GM18951 (cell line): ENCODE measurements around the gene KRTAP5-11.
"Not testable (repeated sequence)": the region's sequence is repeated elsewhere in the genome, so short reads cannot be mapped to it uniquely, and the experiment has no call there.

Experiments used
- POLR2A ChIP-seq: IDR thresholded peaks from 4 replicates; pipeline ENCODE4 v1.6.1; 2011; ENCODE audit warnings: mild to moderate bottlenecking; ENCODE audit not compliant: insufficient read length, insufficient read depth; ENCODE audit errors: extremely low read depth
- in situ Hi-C: fragments of 300-500 bp; cut with MboI; formaldehyde crosslinking; loops from one replicate; pipeline ENCODE4 v1.12.0; 2022; ENCODE audit warnings: low sequenced_read_pairs, mixed read lengths, inconsistent platforms; ENCODE audit not compliant: unreplicated experiment

The KRTAP5-11 gene, protein sequence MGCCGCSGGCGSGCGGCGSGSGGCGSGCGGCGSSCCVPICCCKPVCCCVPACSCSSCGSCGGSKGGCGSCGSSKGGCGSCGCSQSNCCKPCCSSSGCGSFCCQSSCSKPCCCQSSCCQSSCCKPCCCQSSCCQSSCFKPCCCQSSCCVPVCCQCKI

DNA sequence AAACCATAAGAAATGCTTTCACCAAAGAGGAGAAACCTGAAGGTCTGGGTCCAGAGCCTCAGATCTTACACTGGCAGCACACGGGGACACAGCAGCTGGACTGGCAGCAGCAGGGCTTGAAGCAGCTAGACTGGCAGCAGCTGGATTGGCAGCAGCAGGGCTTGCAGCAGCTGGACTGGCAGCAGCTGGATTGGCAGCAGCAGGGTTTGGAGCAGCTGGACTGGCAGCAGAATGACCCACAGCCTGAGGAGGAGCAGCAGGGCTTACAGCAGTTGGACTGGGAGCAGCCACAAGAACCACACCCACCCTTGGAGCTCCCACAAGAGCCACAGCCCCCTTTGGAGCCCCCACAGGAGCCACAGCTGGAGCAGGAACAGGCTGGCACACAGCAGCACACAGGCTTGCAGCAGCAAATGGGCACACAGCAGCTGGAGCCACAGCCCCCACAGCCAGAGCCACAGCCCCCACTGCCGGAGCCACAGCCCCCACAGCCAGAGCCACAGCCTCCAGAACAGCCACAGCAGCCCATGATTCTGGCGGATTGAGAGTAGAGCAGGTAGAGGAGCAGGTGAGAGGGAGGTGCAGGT lies at the start of gene KRTAP5-11:
TSS of gene KRTAP5-11 (minus strand) at position 567 of the 587 bp plus-strand sequence. CDS start at position 529, 38 bp downstream.
- in situ Hi-C loops, result no loop called here
- no peak for TF ChIP-seq POLR2A

DNA sequence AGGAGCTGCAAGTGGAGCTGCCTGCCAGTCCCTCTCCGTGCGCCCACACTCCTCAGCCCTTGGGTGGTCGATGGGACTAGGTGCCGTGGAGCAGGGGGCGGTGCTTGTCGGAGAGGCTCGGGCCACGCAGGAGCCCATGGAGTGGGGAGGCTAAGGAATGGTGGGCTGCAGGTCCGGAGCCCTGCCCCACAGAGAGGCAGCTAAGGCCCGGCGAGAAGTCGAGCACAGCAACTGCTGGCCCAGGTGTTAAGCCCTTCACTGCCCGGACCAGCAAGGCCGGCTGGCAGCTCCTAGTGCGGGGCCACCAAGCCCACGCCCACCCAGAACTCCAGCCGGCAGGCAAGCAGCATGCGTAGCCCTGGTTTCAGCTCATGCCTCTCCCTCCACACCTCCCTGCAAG lies 48.9 kb upstream of the KRTAP5-11 start:
- in situ Hi-C loops, result not testable (repeated sequence)

DNA sequence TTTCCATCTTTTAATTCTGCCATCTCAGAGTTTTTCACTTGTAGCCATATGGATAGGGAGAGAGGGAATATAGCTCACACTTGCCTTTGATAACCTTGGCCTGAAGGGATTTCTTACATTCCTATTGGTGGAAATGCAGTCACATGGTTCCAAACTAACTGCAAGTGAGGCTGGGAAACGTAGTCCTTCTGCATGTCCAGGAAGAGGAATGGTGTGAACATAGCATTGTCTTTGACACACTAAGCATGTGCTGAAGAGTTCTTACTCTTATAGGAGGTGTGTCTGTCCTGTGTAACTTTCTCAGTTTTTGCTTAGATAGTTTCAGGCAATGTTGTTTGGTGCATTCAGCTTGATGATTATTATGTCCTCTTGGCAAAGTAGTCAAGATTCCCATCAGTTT lies 47.4 kb upstream of the KRTAP5-11 start:
- in situ Hi-C loops, result not testable (repeated sequence)

DNA sequence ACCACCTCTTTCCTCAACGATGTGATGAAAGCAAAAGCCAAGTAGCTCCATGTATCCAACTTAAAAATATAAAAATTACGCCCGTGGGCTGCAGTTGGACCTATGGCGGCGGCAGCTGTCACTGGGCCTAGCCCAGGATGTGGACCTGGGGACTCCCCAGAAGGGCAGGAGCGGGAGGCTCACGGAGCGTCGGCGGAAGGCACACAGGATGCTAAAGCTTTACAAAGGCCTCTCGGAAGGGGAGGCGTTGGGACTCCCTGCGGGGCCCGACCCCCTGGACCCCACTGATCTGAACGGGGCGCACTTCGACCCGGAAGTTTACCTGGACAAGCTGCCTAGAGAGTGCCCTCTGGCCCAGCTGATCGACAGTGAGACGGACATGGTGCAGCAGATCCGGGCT lies 46.3 kb upstream of the KRTAP5-11 start:
- in situ Hi-C loops, result not testable (repeated sequence)

DNA sequence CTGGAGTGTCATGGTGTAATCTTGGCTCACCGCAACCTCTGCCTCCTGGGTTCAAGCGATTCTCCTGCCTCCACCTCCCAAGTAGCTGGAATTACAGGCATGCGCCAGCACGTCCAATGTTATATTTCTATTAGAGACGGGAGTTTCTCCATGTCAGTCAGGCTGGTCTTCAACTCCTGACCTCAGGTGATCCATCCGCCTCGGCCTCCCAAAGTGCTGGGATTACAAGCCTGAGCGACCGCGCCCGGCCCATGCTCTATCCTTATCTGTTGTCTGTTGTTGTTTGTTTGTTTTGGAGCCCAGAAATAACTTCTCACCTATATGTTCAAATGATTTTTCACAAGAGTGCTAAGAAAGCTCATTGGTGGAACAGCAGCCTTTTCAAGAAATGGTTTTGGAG lies 40.6 kb upstream of the KRTAP5-11 start:
- in situ Hi-C loops, result loop anchor here (25.0 kb wide), 1 partner anchor 114 kb away; no protein-coding TSS in a partner anchor

DNA sequence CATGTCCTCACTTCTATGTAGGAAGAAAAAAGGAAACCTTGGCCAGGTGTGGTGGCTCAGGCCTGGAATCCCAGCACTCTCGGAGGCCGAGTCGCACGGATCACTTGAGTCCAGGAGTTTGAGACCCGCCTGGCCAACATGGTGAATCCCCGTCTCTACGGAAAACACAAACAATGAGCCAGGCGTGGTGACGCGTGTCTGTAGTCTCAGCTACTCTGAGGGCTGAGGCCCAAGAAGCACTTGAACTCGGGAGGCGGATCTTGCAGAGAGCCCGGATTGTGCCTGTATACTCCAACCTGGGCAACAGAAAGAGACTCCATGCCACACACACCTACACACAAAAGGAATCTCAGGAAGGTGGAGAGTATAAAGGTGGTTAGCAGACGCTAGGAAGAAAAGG lies 39.9 kb upstream of the KRTAP5-11 start:
- in situ Hi-C loops, result loop anchor here (25.0 kb wide), 1 partner anchor 115 kb away; no protein-coding TSS in a partner anchor

DNA sequence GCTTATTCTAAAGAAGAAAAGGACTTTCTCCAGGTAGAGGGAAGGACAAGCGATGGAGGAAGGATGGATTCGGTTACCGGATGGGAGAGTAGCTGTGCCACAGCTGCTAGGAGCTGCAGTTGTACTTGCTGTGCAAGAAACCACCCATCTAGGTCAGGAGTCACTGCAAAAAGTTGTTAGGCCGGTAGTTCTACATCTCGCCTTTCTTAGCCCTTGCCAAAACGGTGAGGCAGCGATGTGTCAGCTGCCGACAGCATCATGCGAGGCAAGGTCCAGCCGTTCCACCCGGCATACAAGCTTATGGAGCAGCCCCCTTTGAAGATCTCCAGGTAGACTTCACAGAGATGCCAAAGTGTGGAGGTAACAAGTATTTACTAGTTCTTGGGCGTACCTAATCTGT lies 32.3 kb upstream of the KRTAP5-11 start:
- in situ Hi-C loops, result loop anchor here (25.0 kb wide), 1 partner anchor 122 kb away; no protein-coding TSS in a partner anchor

DNA sequence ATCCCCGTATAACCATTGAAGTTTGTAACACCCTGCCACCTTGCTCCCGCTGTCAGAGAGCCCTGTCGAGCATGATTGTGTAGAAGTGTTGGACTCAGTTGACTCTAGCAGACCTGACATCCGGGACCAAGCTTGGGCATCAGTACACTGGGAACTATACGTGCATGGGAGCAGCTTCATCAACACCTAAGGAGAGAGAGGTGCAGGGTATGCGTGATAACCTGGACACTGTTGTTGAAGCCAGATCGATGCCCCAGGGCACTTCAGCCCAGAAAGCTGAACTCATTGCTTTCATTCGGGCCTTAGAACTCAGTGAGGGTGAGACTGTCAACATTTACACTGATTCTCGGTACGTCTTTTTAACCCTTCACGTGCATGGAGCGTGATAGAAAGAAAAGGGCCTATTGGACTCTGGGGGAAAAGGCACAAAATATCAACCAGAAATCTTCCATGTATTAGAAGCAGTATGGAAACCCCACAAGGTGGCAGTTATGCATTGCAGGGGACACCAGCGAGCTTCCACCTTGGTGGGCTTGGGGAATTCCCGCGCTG lies 31.8 kb upstream of the KRTAP5-11 start:
- in situ Hi-C loops, result loop anchor here (25.0 kb wide), 1 partner anchor 123 kb away; no protein-coding TSS in a partner anchor

DNA sequence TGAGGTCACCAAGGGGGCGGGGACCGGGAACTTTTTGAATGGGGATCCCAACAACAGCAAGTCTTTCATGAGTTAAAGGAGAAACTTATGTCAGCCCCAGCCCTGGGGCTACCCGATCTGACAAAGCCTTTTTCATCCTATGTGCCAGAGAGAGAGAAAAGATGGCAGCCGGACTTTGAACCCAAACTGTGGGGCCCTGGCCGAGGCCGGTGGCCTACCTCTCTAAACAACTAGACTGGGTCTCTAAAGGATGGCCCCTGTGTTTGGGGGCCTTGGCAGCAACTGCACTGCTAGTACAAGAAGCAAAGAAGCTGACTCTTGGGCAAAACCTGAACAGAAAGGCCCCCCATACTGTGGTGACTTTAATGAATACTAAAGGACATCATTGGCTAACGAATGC lies 31.3 kb upstream of the KRTAP5-11 start:
- in situ Hi-C loops, result loop anchor here (25.0 kb wide), 1 partner anchor 123 kb away; no protein-coding TSS in a partner anchor

DNA sequence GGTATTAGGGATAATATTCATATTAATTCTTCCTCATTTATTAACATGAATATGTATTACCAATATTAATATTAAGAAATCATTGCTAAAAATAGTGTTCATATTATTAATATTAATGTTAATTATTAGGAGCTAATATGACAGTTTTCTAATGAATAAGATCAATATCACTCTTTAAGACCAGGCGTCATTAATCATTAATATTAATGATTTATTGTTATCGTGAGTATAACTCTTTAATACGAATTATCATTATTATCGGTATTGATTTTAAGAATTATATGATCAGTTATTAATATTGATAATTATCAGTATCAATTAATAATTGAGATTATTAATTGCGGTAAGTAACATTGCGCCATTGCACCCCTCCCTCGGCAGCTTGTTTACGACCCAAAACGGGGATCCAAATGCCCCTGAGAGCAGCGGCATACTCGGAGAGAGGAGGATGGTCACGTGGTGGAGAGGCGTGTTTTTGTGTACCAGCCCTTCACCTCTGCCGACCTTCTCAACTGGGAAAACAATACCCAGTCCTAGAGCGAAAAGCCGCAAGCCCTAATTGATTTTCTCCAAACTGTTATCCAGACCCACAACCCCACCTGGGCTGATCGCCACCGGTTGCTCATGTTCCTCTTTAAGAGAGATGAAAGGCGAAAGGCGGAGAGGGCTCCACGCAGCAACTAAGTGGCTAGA lies 28.7 kb upstream of the KRTAP5-11 start:
- in situ Hi-C loops, result loop anchor here (25.0 kb wide), 1 partner anchor 126 kb away; no protein-coding TSS in a partner anchor

DNA sequence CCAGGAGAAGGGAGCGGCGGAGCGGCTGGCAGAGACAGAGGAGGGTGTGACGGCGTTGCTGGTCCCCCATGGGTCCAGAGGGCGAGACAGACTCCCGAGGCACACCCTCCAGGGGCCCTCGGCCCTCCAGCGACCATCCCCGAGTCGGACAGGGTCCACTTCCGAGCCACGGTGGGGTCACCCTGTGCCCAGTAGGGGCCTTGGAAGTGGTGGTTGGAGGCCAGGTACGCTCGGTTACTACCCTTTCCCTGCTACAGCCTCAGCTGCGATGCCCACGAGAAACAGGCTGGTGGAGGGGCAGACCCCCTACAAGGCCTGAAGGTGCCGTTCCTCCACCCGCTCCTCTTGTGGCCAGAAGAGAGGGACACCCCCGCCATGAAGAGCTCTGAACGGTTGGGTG lies 25.6 kb upstream of the KRTAP5-11 start:
- in situ Hi-C loops, result loop anchor here (25.0 kb wide), 1 partner anchor 129 kb away; no protein-coding TSS in a partner anchor

DNA sequence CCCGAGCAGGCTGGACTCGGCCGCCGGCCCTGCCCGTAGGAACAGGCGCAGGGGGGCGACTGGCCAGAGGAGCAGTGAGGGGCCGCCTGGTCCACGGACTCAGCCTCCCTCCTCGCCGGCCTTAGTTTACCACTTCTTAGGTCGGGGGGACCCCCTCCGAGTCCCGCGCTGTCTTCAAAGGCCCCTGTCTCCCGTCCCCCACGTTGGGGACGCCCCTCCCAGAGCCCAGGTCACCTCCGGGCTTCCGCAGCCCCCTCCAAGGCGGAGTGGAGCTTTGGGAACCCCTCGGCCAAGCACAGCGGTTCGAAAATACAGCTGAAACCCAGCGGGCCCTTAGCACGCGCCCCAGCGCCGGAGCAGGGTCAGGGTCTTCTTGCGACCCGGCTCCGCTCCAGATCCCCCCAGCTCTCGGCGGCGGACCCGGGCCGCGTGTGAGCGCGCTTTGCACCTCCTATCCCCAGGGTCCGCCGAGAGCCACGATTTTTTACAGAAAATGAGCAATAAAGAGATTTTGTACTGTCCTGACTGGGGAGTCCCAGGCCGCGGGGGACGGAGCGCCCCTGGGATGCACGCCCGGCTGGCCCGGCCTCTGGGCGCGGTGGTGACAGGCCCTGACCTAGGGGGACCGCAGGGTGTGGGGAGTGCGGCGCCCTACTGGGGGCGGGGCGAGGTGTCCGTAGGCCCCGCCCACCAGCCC lies 25.0 kb upstream of the KRTAP5-11 start:
- in situ Hi-C loops, result loop anchor here (25.0 kb wide), 1 partner anchor 130 kb away; no protein-coding TSS in a partner anchor

DNA sequence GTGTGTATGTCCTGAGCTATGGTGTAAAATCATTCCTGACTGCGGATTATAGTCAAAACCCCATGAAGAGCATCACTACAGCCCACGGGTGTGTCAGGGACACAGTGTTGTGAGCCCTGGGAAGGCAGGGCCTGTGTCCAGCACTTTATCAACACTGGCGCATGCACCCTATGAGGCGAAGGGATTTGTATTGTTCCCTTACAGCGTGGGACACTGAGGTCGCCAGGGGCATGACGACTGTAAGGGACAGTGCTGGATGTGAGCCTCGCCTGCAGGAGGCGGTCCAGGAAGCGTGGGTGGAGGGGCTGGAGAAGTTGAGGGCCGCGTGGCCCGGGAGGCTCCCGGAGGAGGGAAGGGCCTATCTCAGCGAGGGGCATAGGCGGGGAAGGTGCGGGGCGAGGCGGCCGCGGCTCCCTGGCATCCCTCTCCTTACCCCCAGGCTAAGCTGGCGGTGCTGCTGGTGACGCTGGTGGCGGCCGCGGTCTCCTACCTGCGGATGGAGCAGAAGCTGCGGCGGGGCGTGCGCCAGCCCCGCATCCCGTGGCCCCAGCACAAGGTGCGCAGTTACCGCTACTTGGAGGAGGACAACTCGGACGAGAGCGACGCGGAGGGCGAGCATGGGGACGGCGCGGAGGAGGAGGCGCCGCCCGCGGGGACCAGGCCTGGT lies 24.3 kb upstream of the KRTAP5-11 start:
- in situ Hi-C loops, result loop anchor here (25.0 kb wide), 1 partner anchor 130 kb away; no protein-coding TSS in a partner anchor

DNA sequence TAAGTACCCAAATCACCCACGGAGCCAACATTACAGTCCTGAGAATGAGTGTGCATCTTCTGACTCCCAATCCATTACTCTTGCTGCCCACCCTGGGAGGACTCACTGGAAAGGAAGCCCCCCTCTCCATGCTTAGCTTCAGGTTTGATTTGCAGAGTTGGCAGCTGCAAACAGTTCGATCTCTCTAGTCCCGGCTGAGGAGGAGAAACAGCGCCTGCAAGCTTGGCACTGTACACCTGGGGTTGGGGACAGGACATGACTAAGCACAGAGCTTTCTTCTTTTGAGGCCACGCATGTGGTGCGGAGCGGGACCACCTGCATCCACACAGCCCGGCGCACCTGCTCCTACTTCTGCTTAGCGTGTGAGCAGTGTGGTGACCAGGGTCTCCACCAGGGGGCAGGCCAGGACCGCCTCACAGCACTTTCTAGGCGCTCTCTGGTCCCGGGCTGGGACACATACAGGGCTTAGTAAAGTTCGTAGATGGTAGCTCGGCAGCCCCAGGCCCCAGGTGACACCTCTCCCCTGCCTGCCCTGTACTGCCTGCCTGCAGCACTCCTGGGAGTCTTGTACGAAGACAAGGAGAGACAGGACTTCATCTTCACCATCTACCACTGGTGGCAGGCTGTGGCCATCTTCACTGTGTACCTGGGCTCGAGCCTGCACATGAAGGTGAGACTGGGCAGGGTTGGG lies 22.3 kb upstream of the KRTAP5-11 start:
- in situ Hi-C loops, result loop anchor here (25.0 kb wide), 1 partner anchor 132 kb away; no protein-coding TSS in a partner anchor

DNA sequence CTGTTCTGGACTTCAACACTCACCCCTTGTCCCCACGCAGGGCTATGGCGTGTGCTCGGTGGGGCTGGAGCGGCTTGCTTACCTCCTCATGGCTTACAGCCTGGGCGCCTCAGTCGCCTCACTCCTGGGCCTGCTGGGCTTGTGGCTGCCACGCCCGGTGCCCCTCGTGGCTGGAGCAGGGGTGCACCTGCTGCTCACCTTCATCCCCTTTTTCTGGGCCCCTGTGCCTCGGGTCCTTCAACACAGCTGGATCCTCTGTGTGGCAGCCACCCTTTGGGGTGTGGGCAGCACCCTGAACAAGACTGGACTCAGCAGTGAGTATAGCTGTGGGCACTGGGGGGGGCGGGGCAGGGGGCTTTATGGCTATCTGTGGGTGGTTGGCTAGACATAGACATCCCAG lies 20.5 kb upstream of the KRTAP5-11 start:
- in situ Hi-C loops, result loop anchor here (25.0 kb wide), 1 partner anchor 134 kb away; no protein-coding TSS in a partner anchor

DNA sequence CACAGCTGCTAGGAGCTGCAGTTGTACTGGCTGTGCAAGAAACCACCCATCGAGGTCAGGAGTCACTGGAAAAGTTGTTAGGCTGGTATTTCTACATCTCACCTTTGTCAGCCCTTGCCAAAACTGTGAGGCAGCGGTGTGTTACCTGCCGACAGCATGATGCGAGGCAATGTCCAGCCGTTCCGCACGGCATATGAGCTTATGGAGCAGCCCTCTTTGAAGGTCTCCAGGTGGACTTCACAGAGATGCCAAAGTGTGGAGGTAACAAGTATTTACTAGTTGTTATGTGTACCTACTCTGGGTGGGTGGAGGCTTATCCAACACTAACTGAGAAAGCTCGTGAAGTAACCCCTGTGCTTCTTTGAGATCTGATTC lies 6.9 kb upstream of the KRTAP5-11 start:
- in situ Hi-C loops, result not testable (repeated sequence)

DNA sequence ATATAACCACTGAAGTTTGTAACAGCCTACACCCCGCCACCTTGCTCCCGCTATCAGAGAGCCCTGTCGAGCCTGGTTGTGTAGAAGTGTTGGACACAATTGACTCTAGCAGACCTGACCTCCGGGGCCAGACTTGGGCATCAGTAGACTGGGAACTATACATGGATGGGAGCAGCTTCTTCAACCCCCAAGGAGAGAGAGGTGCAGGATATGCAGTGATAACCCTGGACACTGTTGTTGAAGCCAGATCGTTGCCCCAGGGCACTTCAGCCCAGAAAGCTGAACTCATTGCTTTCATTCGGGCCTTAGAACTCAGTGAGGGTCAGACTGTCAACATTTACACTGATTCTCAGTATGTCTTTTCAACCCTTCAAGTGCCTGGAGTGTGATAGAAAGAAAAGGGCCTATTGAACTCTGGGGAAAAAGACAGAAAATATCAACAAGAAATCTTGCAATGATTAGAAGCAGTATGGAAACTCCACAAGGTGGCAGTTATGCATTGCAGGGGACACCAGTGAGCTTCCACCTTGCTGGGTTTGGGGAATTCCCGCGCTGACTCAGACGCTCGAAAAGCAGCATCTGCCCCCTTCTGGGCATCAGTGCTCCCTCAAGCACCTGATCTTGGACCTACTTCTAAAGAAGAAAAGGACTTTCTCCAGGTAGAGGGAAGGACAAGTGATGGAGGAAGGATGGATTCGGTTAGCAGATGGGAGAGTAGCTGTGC lies 6.3 kb upstream of the KRTAP5-11 start:
- in situ Hi-C loops, result not testable (repeated sequence)

DNA sequence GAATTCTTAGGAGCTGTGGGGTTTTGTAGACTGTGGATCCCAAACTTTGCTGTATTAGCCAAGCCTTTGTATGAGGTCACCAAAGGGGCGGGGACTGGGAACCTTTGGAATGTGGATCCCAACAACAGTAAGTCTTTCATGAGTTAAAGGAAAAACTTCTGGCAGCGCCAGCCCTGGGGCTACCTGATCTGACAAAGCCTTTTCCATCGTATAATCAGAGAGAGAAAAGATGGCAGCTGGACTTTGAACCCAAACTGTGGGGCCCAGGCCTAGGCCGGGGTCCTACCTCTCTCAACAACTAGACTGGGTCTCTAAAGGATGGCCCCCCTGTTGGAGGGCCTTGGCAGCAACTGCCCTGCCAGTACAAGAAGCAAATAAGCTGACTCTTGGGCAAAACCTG lies 5.6 kb upstream of the KRTAP5-11 start:
- in situ Hi-C loops, result not testable (repeated sequence)
